ENCODE results near the gene CD63.
"Not testable (repeated sequence)": the region's sequence is repeated elsewhere in the genome, so short reads cannot be mapped to it uniquely, and the experiment has no call there.

The CD63 gene, protein sequence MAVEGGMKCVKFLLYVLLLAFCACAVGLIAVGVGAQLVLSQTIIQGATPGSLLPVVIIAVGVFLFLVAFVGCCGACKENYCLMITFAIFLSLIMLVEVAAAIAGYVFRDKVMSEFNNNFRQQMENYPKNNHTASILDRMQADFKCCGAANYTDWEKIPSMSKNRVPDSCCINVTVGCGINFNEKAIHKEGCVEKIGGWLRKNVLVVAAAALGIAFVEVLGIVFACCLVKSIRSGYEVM

DNA sequence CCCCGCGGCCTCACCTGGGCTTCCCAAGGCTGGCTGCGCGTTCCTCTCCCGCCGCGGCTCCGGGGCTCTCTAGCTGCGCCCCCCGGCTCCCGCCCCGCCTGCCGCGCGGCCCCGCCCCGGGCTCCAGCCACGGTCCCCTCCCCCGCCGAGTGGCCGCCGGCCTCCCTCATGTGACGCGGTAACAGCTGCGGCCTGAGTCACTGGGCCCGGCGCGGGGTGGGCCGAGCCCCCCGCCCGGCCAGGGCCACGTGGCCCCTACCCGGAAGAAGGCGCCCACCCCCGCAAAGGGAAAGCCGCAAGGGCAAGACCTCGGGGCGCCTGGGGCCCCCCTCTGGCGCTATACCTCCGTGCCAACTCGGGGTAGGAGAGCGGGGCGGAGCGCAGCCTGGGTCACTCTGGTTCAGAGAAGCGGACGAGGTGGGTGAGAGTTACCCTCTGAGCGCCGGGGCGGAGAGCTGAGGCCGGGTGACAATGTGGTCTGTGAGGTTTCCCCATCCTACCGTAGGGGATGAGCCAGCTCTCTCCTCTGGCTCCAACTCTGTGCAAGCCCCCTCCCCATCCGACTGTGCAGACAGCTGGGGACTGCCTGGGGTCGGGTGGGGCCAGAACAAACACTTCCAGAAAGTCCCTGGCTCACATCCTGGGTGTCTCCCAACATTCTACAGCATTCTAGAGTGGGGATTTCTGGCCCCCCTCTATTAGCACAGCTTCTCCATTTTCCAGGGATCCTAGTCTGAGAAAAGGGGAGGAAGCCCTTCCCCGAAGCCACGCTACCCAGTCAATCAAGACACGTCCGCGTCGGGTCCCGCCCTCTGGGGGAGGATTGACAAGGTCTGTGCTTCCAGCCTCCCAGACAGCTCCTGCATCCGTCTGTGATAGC lies at the start of gene CD63:
CD63 (minus strand) TSS at position 71 of the 880 bp plus-strand sequence. CDS start 668 bp downstream, outside the sequence.
- peak; percentile 62 for DNase-seq

DNA sequence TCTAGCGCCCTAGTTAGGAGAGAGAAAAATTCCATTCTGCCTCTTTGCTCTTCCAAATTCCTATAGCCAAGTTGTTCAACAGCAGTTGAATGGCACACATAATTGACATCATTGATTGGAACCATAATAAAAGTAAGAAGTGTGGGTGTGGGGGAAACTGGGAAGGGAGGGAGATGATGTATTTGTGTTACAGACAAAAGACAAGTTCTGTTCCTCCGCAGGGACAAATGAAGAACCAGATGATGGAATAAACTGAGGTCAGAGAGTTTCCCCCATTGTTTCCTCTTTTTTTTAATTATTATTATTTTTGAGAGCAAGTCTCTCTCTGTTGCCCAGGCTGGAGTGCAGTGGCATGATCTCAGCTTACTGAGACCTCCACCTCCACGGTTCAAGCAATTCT lies 49.0 kb upstream of the CD63 start:
- DNase-seq = no peak

DNA sequence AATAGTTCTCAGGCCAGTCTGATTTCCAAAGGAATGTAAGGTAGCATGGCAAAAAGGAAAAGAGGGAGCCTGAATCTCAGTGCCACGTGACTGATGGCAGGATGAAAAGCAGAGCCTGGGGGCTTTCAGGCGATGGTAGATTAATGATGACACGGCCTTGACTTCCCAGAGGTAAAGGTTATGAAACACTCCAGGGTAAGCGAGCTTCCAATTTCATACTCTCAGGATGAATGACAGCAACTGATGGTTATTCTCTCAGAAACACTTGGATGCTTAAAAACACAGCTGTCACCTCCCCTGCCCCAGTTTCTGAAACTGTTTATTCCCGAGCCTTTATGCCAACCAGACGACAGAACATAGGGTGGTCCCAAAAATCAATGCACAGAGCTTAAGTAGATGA lies 42.9 kb upstream of the CD63 start:
- DNase-seq = no peak

DNA sequence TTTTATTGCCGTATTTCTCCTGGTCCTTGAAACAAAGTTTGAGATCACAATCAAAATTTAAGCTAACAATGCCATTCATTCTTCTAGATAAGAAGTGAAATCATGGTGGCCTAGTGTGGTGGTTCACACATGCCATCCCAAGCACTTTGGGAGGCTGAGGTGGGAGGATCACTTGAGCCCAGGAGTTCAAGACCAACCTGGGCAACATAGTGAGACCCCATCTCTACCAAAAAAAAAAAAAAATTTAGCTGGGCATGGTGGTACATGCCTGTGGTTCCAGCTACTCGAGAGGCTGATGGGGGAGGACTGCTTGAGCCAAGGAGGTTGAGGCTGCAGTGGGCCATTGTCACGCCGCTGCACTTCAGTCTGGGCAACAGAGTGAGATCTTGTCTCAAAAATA lies 38.3 kb upstream of the CD63 start:
- no peak for DNase-seq

DNA sequence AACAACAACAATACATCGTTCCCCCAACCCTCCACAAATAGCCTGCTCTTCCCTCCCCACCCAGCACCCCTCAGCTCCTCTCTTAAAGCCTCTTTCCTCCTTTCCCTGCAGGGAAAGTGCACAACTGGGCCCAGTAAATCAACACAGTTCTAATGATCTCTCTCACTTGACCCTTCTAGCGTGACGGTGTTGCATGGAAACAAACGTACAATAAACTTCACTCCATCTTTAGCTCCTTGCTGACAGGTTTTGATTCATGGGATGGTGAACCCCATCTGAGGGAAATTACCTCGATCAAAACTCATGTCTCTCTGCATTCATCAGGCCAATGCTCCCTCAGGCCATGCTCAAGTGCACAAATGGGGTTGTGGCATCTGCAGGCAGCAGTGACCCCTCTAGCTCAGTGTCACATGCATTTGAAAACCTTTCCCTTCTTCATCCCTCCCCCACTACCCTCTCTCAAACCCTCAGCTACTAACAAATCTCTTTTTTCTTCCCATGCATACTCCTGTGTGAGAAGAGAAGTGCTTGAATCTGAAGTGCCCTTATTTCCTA lies 37.0 kb upstream of the CD63 start:
- peak; percentile 9 for DNase-seq

DNA sequence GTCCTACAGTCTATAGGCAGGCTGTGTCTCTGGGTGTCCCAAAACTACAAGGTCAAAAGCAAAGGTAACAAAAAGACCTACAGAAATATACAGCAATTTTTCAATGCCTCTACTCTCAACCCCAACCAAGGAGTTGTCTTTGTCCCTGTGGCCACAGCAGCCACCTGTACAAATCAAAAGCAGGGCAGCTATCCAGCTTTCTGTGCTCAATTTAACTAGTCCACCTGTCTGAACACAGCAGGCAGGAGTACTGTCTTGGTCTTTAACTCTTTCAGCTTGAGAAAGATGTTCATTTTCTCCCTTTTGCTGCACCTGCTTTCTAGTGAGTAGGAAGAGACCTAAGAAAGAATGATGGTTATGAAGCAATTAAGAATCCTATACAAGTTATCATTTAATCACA lies 33.8 kb upstream of the CD63 start:
- DNase-seq = no peak

DNA sequence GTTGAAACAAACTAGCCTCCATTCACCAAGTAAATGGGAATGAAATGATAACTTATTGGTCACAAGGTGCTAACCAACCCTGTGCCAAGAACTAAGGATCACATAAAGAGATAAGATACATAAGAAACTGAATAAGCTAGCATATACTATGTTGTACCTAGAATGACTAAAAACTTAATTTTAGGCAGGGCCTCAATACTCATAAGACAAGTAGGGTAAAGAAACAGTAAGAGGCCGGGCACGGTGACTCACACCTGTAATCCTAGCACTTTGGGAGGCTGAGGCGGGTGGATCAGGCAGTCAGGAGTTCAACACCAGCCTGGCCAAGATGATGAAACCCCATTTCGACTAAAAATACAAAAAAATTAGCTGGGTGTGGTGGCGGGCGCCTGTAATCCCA lies 31.9 kb upstream of the CD63 start:
- DNase-seq = no peak

DNA sequence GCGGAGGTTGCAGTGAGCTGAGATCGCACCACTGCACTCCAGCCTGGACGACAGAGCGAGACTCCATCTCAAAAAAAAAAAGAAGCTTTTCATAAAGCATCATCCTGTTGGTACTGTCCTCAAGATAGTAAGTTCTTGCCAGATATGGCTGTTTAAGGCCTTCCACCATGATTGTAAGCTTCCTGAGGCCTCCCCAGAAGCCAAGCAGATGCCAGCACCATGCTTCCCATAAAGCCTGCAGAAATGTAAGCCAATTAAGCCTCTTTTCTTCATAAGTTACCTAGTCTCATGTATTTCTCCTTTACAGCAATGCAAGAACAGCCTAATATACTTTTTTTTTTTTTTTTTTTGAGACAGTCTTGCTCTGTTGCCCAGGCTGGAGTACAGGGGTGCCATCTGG lies 29.8 kb upstream of the CD63 start:
- not testable (repeated sequence) for DNase-seq

DNA sequence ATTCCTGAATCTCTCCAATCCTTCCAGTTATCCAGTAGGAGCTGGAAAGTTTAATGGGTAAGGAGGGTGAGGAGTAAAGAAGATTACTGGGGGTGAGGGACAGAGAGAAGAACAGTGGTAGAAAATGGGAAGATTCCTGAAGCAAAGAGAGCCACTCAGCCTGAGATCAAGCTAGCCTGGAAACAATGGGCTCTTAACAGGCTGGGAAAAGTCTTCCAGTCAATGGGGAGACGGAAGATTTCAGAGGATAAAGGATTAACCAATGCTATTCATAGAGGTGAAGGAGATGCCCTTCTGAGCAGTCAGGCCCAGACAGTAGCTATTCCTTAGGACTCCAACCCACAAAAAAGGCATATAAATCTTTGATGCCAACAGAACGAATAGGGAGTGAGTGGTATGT lies 28.9 kb upstream of the CD63 start:
- DNase-seq = no peak

DNA sequence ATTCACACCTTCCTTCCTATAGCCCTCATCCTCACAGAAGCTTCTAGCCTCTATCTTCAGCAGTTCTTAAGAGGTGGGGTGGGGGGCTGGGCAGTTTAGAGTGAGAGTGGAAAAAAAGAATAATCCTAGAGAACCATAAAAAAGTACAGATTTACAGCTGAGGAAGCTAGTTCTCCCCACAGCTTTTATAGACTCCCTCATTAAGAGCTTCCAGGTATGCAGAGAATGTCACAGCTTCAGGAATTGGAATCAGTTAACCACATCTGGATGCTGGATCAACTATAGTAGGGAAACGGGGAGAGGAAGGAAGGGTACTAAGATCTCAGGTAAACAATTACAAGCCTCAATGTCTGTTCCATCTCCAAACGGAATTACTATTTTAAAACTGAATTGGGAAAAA lies 26.4 kb upstream of the CD63 start:
- no peak for DNase-seq

DNA sequence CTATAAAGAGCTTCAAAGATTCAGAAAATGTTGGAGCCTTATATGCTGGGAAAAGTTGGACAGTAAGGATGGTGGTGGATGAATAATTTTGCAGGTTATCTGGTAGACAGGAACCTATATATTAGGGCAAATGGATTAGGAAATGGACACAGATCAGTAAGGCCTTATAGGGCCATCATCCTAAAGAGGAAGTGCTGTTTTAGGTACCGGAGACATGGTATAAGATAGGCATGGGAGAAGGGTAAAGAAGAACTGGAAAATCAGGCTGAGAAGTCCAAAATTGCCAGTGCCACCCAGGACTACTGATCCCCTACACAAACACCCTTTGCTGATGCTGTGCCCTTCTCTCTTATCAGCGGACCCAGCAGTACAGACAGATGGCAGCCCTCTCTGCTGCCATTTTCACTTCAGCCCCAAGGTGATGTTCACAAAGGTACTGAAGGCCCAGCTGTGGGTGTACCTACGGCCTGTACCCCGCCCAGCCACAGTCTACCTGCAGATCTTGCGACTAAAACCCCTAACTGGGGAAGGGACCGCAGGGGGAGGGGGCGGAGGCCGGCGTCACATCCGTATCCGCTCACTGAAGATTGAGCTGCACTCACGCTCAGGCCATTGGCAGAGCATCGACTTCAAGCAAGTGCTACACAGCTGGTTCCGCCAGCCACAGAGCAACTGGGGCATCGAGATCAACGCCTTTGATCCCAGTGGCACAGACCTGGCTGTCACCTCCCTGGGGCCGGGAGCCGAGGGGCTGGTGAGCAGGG lies 19.6 kb upstream of the CD63 start:
- DNase-seq = no peak

DNA sequence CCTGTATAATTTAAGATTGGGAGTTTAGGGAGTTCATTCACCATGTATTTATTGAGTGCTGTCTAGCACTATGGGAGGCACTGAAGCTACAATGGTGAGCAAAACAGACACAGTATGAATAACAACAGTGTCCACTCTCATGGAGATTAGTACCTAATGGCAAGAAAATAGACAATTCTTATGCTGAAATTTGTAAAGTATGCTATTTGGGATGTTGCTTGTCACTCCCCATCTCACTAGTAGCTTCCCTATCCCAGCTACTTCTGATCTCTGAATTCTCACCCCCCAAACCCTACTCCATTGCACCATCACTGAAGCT lies 18.1 kb upstream of the CD63 start:
- DNase-seq = no peak

DNA sequence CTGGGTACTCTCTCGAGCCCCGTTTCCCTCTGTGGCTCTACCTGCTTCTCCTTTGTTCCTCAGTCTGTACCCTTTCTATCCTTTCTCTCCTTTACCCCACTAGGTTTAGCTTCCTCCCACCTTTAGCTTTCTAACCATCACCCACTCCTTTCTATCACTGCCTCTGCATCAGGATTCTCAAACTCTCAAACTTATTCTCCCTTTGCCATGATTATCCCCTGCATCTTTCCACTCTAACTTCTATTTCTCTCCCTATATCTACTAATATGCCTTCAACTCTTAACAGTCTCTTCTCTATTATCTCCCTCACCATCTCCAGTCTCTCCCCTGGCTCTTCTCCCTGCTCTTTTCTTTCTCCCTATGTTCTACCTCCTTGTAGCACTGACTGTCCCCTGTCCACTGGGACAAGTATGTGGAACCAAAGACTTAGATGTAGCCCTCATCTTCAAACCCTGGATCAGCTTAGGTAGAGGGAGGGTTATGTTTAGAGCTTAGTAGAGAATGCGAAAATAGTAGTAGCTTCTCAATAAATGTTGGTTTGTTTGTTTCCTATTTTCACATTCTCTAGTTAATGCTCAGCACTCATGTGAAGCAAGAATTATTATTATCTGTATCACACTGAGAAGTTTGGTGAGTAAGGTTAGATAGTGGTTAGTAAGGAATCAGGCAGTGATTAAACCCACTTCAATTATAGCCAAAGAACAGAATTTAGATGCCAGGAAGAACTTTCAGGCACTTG lies 17.5 kb upstream of the CD63 start:
- DNase-seq = no peak

DNA sequence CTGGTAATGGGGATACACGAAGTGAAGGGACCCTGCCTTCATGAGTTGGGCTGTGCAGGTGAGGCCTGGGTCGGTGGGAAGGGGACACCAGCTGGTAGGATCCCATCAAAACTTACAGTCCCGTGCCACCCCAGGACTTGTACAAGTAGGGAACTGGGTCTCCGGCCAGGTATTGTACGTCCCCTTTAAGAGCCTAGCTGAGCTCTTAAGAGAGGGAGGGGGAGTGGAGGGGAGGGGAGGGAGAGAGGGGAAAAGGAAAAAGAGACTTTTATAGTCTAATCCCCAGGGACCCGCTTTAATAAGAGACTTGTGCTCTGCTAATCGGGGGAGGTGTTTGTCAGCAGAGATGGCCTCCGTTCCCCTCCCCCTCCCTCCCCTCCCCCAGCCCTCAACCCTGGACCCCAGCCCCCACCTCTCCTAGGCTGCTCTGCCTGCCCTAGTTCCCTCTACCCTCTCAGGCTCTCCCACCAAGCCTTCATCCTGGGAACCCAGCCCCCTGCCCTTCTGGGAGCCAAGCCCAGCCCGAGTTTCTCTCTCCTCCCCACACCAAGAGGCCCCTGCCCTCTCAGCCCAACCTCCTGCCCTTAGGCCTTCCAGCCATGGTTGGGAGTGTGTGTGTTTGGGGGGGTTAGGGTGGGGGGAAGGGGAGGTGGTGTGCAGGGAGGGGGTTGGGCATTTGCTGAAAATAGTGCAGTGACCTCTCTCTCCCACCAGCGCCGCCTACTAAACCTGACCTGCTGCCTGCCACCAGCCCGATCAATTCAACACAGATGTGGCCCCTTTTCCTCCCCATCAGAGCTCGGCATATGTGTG lies 16.8 kb upstream of the CD63 start:
- peak; percentile 40 for DNase-seq

DNA sequence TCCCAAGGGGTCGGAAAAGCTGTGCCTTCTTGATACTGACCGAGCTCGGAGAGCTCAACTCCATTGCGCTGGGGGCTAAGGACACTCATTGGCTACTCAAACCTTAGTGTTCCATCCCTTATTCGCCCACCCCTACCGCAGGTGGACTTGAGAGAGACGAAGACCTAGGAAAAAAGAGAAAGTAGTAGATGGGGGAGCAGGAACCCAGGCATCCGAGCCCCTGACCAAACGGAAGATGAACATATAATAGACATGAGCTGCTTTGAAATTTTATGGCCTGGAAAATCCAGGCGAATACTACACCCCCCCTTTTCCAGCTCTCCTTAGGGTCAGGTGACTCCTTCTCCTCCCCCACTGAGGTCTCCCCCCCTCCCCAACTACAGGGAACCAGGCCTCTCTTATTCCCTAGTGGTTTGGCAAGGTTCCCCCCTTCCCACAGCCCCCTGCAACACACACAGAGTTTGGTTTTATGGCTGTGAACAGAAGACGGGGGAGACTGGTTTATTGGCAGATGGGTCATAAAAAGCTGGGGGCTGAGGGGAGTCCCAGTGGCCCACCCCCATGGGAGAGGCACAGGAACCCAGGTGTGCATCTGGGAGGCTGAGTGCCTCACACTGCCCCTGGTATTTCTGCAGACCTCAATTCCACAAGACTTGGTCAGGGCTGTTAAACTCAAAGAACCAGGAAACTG lies 15.7 kb upstream of the CD63 start:
- DNase-seq = no peak

DNA sequence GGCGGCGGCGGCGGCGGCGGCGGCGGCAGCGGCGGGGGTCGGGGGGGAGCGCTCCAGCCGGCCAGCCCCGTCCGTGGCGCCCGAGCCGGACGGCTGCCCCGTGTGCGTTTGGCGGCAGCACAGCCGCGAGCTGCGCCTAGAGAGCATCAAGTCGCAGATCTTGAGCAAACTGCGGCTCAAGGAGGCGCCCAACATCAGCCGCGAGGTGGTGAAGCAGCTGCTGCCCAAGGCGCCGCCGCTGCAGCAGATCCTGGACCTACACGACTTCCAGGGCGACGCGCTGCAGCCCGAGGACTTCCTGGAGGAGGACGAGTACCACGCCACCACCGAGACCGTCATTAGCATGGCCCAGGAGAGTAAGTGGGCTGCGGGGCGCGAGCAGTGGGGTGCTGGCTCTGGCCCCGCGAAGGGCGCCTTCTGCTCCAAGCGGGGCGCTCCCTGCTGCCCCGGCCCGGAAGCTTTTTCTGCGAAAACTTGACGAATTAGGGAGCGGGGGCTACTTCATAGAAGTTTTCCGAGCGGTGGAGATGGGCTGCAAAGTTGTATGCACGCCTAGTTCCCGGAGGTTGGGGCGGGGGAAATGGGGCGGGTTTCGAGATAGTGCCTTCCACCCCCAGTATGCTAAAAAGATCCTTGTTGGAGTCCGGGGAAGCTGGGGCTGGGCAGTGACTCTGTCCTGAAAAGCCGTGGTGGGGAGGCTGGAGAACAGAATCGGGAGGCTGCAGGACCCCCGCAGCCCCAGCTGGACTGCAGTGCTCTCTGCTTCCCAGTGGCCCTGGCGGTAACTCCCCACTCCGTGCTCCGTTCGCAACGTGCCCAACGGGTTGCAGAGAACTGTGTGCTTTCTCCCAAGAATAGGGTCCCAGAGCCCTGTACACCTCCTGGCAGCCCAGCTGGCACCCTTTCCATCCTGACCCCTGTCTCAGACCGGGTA lies 14.9 kb upstream of the CD63 start:
- no peak for DNase-seq

DNA sequence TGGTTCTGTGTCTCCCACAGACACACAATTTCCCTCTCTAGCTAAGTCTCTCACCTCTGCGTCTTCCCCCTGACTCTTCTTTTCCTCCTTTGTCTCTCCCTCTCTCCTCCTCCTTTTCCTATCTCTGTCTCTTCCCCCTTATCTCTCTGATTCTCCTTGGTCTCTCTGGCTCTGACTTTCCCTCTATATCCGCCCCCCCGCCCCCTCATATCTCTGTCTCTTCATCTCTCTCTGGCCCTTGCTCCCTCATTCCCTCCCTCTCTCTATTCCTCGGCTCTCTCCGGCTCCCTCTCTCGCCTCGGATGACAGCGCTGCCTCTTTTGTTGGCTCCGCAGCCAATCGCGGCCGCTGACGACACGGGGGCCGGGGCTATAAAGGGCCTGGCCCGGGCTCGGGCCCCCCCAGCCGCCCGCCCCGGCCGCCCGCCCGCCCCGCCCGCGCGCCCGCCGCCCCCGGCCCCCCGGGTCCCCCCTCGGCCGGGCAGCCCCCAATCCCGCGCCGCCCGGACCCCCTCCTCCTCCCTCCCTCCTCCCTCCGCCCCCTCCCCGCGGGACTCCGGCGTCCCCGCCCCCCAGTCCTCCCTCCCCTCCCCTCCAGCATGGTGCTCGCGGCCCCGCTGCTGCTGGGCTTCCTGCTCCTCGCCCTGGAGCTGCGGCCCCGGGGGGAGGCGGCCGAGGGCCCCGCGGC lies 14.1 kb upstream of the CD63 start, which contains the start of gene GDF11:
GDF11 (plus strand) TSS at position 404 of the 687 bp plus-strand sequence; CDS start at position 599, 195 bp downstream.
- DNase-seq = peak; percentile 82

DNA sequence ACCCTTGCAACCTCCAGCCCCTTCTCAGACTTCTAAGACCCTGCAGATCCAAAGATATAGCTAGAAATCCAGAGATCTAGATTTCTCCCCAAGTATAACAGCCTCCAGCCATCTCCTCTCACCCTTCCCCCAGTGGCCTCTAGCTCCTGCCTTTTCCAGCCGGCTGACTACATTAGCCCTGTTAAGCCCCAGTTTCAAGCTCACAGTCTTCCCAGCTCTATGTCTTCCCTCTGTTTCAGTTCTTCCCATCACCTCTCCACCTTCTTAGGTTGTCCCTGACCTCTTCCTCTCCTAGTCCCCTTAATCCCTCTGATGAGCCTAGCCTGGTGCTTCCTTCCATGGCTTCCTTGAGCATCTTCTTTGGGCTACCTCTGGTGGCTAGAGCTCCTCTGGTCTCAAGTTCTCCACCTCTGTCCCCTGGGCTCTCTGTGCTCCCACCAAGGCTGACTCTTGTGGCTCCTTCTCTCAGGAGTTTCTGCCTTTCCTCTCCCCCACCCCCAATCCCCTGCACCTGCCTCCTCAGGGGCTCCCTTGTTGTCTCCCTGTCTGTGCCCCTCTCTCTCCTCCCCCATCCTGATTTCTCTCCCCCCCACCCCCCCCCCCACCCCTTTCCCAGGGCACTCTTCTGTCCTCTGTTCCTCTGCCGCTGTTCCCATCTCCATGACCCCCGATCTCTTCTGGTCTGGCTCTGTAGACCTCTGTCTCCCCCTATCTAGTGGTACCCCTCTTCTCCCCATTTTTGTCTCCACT lies 13.3 kb upstream of the CD63 start:
- DNase-seq = no peak

DNA sequence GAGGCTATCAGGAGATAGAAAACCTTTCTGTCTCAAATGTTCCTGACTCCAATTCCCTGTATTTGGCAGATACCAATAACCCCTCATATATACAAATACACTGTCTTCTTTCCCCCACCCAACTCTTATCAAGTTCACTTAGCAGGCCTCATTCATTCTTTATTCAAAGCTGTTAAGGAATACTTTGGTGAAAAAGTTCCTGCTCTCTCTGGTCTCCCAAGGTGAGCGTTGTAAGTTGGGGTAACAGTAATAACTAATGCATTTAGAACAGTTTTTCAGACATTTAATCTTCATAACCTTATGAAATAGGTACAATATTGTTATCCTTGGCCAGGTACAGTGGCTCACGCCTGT lies 10.2 kb upstream of the CD63 start:
- no peak for DNase-seq
